ENCODE data around the gene RABGAP1. TPM values are rescaled to one million over a fixed set of nuclear protein-coding genes. Genes with fewer than 3 reads are reported as not detected.

RABGAP1 gene
- total RNA-seq, 3 donors from 2014 or later (not counting 1 experiment from before 2014, with no cell fraction given) = 37.4 to 49.2 (median 43.0) TPM

DNA sequence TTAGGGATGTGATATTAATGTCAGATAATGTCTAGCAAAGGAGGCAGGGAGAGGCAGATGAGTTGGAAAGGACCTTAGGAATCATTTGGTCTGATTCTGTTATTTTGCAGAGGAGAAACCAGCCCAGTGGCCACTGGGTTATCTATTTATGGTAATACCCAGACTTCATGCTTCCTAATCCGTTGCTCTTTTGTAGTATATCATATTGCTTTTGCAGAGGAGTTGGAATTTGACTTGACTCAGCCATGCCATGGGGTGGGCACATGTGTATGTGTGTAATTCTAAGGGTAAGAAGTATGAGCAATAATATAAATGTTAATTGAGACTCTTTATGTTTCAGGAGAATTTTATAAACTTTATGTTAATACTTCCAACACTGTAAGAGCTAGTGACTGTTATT lies 100.0 kb downstream of the RABGAP1 start:
- no peak overlapping the region for H3K4me3 ChIP-seq (ENCODE audit: low read length)
- no peak for ATAC-seq
- H3K4me1 Mint-ChIP-seq = peaks cover 0 to 4% of the 10 kb centered on the region in 2 donors
- no peaks in the 10 kb centered on the region for H3K9me3 ChIP-seq (ENCODE audit: control insufficient read depth, insufficient read depth, low read length)
- peaks cover 0 to 5% of the 10 kb centered on the region in 2 donors for H3K9me3 Mint-ChIP-seq
- no peaks in the 10 kb centered on the region for H3K4me1 ChIP-seq (ENCODE audit: control insufficient read depth, insufficient read depth, low read length)
- no peak for TF ChIP-seq CTCF (IDR thresholded peaks at IDR 0.05)
- H3K4me3 Mint-ChIP-seq = no peak overlapping the region
- peaks cover 15% of the 10 kb centered on the region for H3K36me3 Mint-ChIP-seq
- no peak overlapping the region for H3K27ac Mint-ChIP-seq
- DNase-seq = no peak
- no peak overlapping the region for H3K27ac ChIP-seq (ENCODE audit: low read length)
- H3K27me3 Mint-ChIP-seq (ENCODE audit: low read depth in 2 of 2) = no peaks in the 10 kb centered on the region
- no peaks in the 10 kb centered on the region for H3K27me3 ChIP-seq (ENCODE audit: control insufficient read depth, insufficient read depth, low read length)
- intact Hi-C loops (cut with micrococcal nuclease) = no loop called here
- 90% methylated on average over 1 of the region's 1 CpG for WGBS (ENCODE audit: insufficient coverage)
- peaks cover 4% of the 10 kb centered on the region for H3K36me3 ChIP-seq (ENCODE audit: control insufficient read depth, insufficient read depth, low read length)

DNA sequence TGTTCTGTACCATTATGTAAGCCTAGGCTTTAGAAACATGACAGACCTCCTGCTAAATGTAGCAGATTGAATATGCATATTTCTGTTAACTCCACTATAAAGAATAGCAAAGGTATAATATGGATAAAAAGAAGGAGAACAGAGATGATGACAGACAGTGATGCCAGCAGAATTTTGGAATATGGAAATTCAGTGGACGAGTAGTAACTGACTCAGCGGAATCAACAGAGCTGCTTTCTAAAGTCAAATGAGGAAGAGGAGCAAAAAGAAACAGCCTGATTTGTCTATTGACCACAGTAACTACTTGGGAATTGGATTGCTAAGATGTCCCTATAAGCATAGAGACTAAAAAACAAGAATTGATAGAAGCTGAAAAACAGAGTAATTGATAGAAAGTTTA lies 100.7 kb downstream of the RABGAP1 start:
- Histone ChIP-seq H3K9me3 (ENCODE audit: control insufficient read depth, insufficient read depth, low read length) (no peaks in the 10 kb centered on the region), H3K36me3 (ENCODE audit: control insufficient read depth, insufficient read depth, low read length) (peaks cover 4% of the 10 kb centered on the region), H3K4me3 (ENCODE audit: low read length) (no peak overlapping the region), H3K27ac (ENCODE audit: low read length) (no peak overlapping the region), H3K27me3 (ENCODE audit: control insufficient read depth, insufficient read depth, low read length) (no peaks in the 10 kb centered on the region), H3K4me1 (ENCODE audit: control insufficient read depth, insufficient read depth, low read length) (no peaks in the 10 kb centered on the region)
- no peak for TF ChIP-seq CTCF (IDR thresholded peaks at IDR 0.05)
- DNase-seq (no peak), ATAC-seq (no peak)
- intact Hi-C loops (cut with micrococcal nuclease) = no loop called here
- H3K9me3 Mint-ChIP-seq = peaks cover 0 to 5% of the 10 kb centered on the region in 2 donors
- WGBS (ENCODE audit: insufficient coverage) = 88% methylated on average over 2 of the region's 2 CpGs
- peaks cover 15% of the 10 kb centered on the region for H3K36me3 Mint-ChIP-seq
- H3K27ac Mint-ChIP-seq = no peak overlapping the region
- no peaks in the 10 kb centered on the region for H3K27me3 Mint-ChIP-seq (ENCODE audit: low read depth in 2 of 2)
- peaks cover 0 to 4% of the 10 kb centered on the region in 2 donors for H3K4me1 Mint-ChIP-seq
- H3K4me3 Mint-ChIP-seq = no peak overlapping the region

GRCh38 chr9:123043081-123043939 lies 102.5 kb downstream of the RABGAP1 start:
- no peak for DNase-seq
- Histone ChIP-seq H3K27ac (ENCODE audit: low read length) (no peak overlapping the region), H3K27me3 (ENCODE audit: control insufficient read depth, insufficient read depth, low read length) (no peaks in the 10 kb centered on the region), H3K4me1 (ENCODE audit: control insufficient read depth, insufficient read depth, low read length) (no peaks in the 10 kb centered on the region), H3K36me3 (ENCODE audit: control insufficient read depth, insufficient read depth, low read length) (peaks cover 4% of the 10 kb centered on the region), H3K9me3 (ENCODE audit: control insufficient read depth, insufficient read depth, low read length) (no peaks in the 10 kb centered on the region), H3K4me3 (ENCODE audit: low read length) (no peak overlapping the region)
- intact Hi-C loops (cut with micrococcal nuclease) = no loop called here
- no peak for ATAC-seq
- Mint-ChIP-seq H3K9me3 (peaks cover 0 to 5% of the 10 kb centered on the region in 2 donors), H3K27me3 (ENCODE audit: low read depth in 2 of 2) (no peaks in the 10 kb centered on the region), H3K4me1 (no peaks in the 10 kb centered on the region), H3K4me3 (no peak overlapping the region), H3K36me3 (peaks cover 15% of the 10 kb centered on the region), H3K27ac (no peak overlapping the region)
- TF ChIP-seq CTCF (IDR thresholded peaks at IDR 0.05) = no peak
- 96% methylated on average over 3 of the region's 5 CpGs for WGBS (ENCODE audit: insufficient coverage)
